IPS-20b (cell line): ENCODE measurements around the gene DPP10.

Experiments
- H3K27ac ChIP-seq: one replicate; pipeline ENCODE4 v1.5.1; 2013; ENCODE audit warnings: low read length
- H3K27me3 ChIP-seq: 2 replicates; pipeline ENCODE4 v1.6.1; 2013; ENCODE audit warnings: mild to moderate bottlenecking, low read length, inconsistent platforms; ENCODE audit not compliant: insufficient read depth
- H3K36me3 ChIP-seq: 2 replicates; pipeline ENCODE4 v1.6.1; 2013; ENCODE audit warnings: low read depth, mild to moderate bottlenecking, inconsistent platforms, low read length, moderate library complexity; ENCODE audit not compliant: insufficient read depth
- H3K4me1 ChIP-seq: 2 replicates; pipeline ENCODE4 v1.6.1; 2013; ENCODE audit warnings: mild to moderate bottlenecking, control low read depth, inconsistent platforms, low read length, moderate library complexity; ENCODE audit not compliant: insufficient read depth
- H3K4me3 ChIP-seq: 2 replicates; pipeline ENCODE4 v1.5.1; 2013; ENCODE audit warnings: mild to moderate bottlenecking, low read length, inconsistent platforms
- H3K9ac ChIP-seq: 2 replicates; pipeline ENCODE4 v1.6.1; 2013; ENCODE audit warnings: low read depth, mild to moderate bottlenecking, inconsistent platforms, low read length, moderate library complexity
- H3K9me3 ChIP-seq: 2 replicates; pipeline ENCODE4 v1.6.1; 2013; ENCODE audit warnings: mild to moderate bottlenecking, low read depth, low read length, inconsistent platforms; ENCODE audit not compliant: insufficient read depth

The DPP10 gene

GRCh38 chr2:114684403-114684802 is 242.0 kb downstream of the DPP10 start:
- peak overlapping the region; percentile 54 for H3K27ac ChIP-seq
- no peaks in the 10 kb centered on the region for H3K9me3 ChIP-seq
- H3K9ac ChIP-seq = peak overlapping the region; percentile 34; the same call in 1 of the 2 replicates
- no peaks in the 10 kb centered on the region for H3K27me3 ChIP-seq
- H3K36me3 ChIP-seq = no peaks in the 10 kb centered on the region
- H3K4me1 ChIP-seq = peaks cover 27% of the 10 kb centered on the region; the same call in 1 of the 2 replicates
- peak overlapping the region; percentile 23; the same call in 1 of the 2 replicates for H3K4me3 ChIP-seq

- Histone ChIP-seq H3K36me3 (no peaks in the 10 kb centered on the region), H3K27ac (peak overlapping the region; percentile 54), H3K4me1 (peaks cover 27% of the 10 kb centered on the region; the same call in 1 of the 2 replicates), H3K9me3 (no peaks in the 10 kb centered on the region), H3K4me3 (peak overlapping the region; percentile 23), H3K9ac (peak overlapping the region; percentile 34; the same call in 1 of the 2 replicates), H3K27me3 (no peaks in the 10 kb centered on the region)
Observed at GRCh38 chr2:114685102-114685501, 242.7 kb downstream of the DPP10 start.

GRCh38 chr2:114688241-114688640 is 245.8 kb downstream of the DPP10 start:
- no peak overlapping the region for H3K4me3 ChIP-seq
- no peaks in the 10 kb centered on the region for H3K27me3 ChIP-seq
- no peaks in the 10 kb centered on the region for H3K36me3 ChIP-seq
- H3K27ac ChIP-seq = no peak overlapping the region
- peaks cover 23% of the 10 kb centered on the region; the same call in 1 of the 2 replicates for H3K4me1 ChIP-seq
- 0 out of 2 replicates have a peak, but pooled peaks cover 4% of the 10 kb centered on the region for H3K9me3 ChIP-seq
- no peak overlapping the region for H3K9ac ChIP-seq

- no peaks in the 10 kb centered on the region for H3K27me3 ChIP-seq
- H3K9me3 ChIP-seq = no peaks in the 10 kb centered on the region
- peaks cover 7% of the 10 kb centered on the region; the same call in 1 of the 2 replicates for H3K4me1 ChIP-seq
- H3K9ac ChIP-seq = no peak overlapping the region
- no peak overlapping the region for H3K27ac ChIP-seq
- no peaks in the 10 kb centered on the region for H3K36me3 ChIP-seq
- H3K4me3 ChIP-seq = no peak overlapping the region
Observed at GRCh38 chr2:114698520-114698919, 256.1 kb downstream of the DPP10 start.

- Histone ChIP-seq H3K4me3 (no peak overlapping the region), H3K36me3 (no peaks in the 10 kb centered on the region), H3K27ac (no peak overlapping the region), H3K4me1 (peaks cover 7% of the 10 kb centered on the region; the same call in 1 of the 2 replicates), H3K9me3 (no peaks in the 10 kb centered on the region), H3K9ac (no peak overlapping the region), H3K27me3 (no peaks in the 10 kb centered on the region)
Observed at GRCh38 chr2:114699423-114699944, 257.0 kb downstream of the DPP10 start.

GRCh38 chr2:114700440-114700839 is 258.0 kb downstream of the DPP10 start:
- H3K27ac ChIP-seq = no peak overlapping the region
- peaks cover 7% of the 10 kb centered on the region; the same call in 1 of the 2 replicates for H3K4me1 ChIP-seq
- H3K36me3 ChIP-seq = no peaks in the 10 kb centered on the region
- H3K9me3 ChIP-seq = no peaks in the 10 kb centered on the region; the same call in 1 of the 2 replicates
- no peaks in the 10 kb centered on the region for H3K27me3 ChIP-seq
- H3K9ac ChIP-seq = no peak overlapping the region
- no peak overlapping the region for H3K4me3 ChIP-seq

GRCh38 chr2:114709936-114710850 is 267.8 kb downstream of the DPP10 start:
- H3K27ac ChIP-seq = peak overlapping the region; percentile 82
- H3K9ac ChIP-seq = peak overlapping the region; percentile 6; the same call in 1 of the 2 replicates

GRCh38 chr2:114714313-114714712 is 271.9 kb downstream of the DPP10 start:
- Histone ChIP-seq H3K4me3 (0 out of 2 replicates have a peak overlapping the region, but pooled peaks have one; percentile 7), H3K9ac (peak overlapping the region; percentile 59; the same call in 1 of the 2 replicates), H3K27ac (no peak overlapping the region), H3K4me1 (peaks cover 30% of the 10 kb centered on the region; the same call in 1 of the 2 replicates), H3K27me3 (no peaks in the 10 kb centered on the region), H3K9me3 (no peaks in the 10 kb centered on the region), H3K36me3 (no peaks in the 10 kb centered on the region)

More at GRCh38 chr2:114709936-114710850, 267.8 kb downstream of the DPP10 start:
- no peak overlapping the region for H3K4me3 ChIP-seq
- H3K27me3 ChIP-seq = no peaks in the 10 kb centered on the region
- H3K4me1 ChIP-seq = peaks cover 28% of the 10 kb centered on the region; the same call in 1 of the 2 replicates
- H3K36me3 ChIP-seq = no peaks in the 10 kb centered on the region
- no peaks in the 10 kb centered on the region for H3K9me3 ChIP-seq

- Histone ChIP-seq H3K27me3 (no peaks in the 10 kb centered on the region), H3K9ac (no peak overlapping the region), H3K4me3 (no peak overlapping the region), H3K4me1 (peaks cover 14% of the 10 kb centered on the region; the same call in 1 of the 2 replicates), H3K9me3 (no peaks in the 10 kb centered on the region), H3K36me3 (no peaks in the 10 kb centered on the region), H3K27ac (no peak overlapping the region)
Observed at GRCh38 chr2:114717049-114717448, 274.6 kb downstream of the DPP10 start.

- H3K36me3 ChIP-seq = no peaks in the 10 kb centered on the region
Observed at GRCh38 chr2:114724454-114724853, 282.0 kb downstream of the DPP10 start.

GRCh38 chr2:114727012-114727411 is 284.6 kb downstream of the DPP10 start:
- H3K9me3 ChIP-seq = no peaks in the 10 kb centered on the region
- no peak overlapping the region for H3K9ac ChIP-seq
- H3K27me3 ChIP-seq = no peaks in the 10 kb centered on the region
- no peak overlapping the region for H3K4me3 ChIP-seq
- no peak overlapping the region for H3K27ac ChIP-seq
- no peaks in the 10 kb centered on the region; the same call in 1 of the 2 replicates for H3K4me1 ChIP-seq
- H3K36me3 ChIP-seq = no peaks in the 10 kb centered on the region

More at GRCh38 chr2:114724454-114724853, 282.0 kb downstream of the DPP10 start:
- Histone ChIP-seq H3K27ac (no peak overlapping the region), H3K27me3 (no peaks in the 10 kb centered on the region), H3K9me3 (no peaks in the 10 kb centered on the region), H3K9ac (no peak overlapping the region), H3K4me3 (no peak overlapping the region), H3K4me1 (no peaks in the 10 kb centered on the region; the same call in 1 of the 2 replicates)
